PC-9 (cell line): ENCODE data around the gene CNPY3.

Source experiments
- EZH2 ChIP-seq: fragments of 200-600 bp; sonication (generic); IDR thresholded peaks from 2 replicates; pipeline ENCODE4 v1.8.0; 2017; ENCODE audit warnings: antibody characterized with exemption, low read depth
- TF ChIP-seq, protein P1 (sequence below): fragments of 200-600 bp; sonication (generic); conservative IDR thresholded peaks from 2 replicates; pipeline ENCODE4 v1.6.1; 2017; ENCODE audit warnings: mixed run types, antibody characterized with exemption, mild to moderate bottlenecking, moderate library complexity

DNA sequence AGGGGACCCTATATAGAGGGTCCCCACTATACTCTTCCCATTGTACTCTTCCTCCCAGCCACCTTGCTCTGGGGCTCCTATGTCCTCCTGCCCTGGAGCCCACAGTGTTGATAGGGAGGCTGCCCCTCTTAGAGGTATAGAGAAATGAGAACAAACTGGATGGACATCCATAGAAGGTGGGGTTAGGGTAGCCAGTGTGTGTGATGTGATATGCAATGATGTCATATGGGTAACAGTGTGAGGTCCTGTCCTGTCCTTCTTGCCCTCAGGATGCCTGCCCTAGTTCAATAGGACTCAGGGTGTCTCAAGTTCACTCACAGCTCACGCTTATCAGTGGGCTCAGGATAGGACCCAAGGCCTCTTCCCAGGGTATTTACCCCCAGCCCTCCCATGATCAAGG is 13.0 kb upstream of the CNPY3 start:
- TF ChIP-seq, protein P1, sequence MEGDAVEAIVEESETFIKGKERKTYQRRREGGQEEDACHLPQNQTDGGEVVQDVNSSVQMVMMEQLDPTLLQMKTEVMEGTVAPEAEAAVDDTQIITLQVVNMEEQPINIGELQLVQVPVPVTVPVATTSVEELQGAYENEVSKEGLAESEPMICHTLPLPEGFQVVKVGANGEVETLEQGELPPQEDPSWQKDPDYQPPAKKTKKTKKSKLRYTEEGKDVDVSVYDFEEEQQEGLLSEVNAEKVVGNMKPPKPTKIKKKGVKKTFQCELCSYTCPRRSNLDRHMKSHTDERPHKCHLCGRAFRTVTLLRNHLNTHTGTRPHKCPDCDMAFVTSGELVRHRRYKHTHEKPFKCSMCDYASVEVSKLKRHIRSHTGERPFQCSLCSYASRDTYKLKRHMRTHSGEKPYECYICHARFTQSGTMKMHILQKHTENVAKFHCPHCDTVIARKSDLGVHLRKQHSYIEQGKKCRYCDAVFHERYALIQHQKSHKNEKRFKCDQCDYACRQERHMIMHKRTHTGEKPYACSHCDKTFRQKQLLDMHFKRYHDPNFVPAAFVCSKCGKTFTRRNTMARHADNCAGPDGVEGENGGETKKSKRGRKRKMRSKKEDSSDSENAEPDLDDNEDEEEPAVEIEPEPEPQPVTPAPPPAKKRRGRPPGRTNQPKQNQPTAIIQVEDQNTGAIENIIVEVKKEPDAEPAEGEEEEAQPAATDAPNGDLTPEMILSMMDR: no peak
- no peak for TF ChIP-seq EZH2
